Measurements from ENCODE around the gene OGN. TPM values are rescaled to one million over a fixed set of nuclear protein-coding genes. Genes with fewer than 3 reads are reported as not detected.
A peak's percentile ranks its signal among the peaks of the same experiment; 100 is the strongest.

Gene OGN
- total and polyA plus RNA-seq, 2 experiments from 2014 or later = 0.35 TPM; not detected in 1

DNA sequence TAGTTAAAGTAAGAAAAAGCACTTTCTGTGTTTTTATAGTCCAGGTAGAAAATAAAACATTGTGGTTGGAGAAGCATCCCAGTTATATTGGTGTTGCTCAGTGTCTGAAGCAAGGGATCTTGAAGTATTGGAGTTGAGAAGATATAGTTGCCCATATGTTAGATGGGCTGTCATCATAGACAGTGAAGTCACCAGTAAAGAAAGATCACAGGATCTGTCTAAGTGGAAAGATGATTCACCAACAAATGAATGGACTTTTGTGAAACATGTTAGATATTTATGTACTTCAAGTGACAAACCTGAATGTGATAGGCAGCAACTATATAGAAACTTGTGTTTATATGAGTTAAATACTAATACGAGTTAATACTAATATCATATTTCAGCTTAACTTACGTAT is 11.7 kb downstream of the OGN start:
- Histone ChIP-seq H3K9me3 (ENCODE audit: low read depth) (no peaks in the 10 kb centered on the region), H3K27me3 (no peaks in the 10 kb centered on the region), H3K4me1 (ENCODE audit: low read depth) (no peaks in the 10 kb centered on the region), H3K27ac (no peak overlapping the region), H3K4me3 (no peak overlapping the region), H3K36me3 (no peaks in the 10 kb centered on the region)
- TF ChIP-seq, protein P1, sequence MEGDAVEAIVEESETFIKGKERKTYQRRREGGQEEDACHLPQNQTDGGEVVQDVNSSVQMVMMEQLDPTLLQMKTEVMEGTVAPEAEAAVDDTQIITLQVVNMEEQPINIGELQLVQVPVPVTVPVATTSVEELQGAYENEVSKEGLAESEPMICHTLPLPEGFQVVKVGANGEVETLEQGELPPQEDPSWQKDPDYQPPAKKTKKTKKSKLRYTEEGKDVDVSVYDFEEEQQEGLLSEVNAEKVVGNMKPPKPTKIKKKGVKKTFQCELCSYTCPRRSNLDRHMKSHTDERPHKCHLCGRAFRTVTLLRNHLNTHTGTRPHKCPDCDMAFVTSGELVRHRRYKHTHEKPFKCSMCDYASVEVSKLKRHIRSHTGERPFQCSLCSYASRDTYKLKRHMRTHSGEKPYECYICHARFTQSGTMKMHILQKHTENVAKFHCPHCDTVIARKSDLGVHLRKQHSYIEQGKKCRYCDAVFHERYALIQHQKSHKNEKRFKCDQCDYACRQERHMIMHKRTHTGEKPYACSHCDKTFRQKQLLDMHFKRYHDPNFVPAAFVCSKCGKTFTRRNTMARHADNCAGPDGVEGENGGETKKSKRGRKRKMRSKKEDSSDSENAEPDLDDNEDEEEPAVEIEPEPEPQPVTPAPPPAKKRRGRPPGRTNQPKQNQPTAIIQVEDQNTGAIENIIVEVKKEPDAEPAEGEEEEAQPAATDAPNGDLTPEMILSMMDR (IDR thresholded peaks at IDR 0.05; ENCODE audit: low read depth, low read length) = no peak
- DNase-seq (ENCODE audit: low read depth in 1 of 2, low spot score in 1 of 2) = no peak

DNA sequence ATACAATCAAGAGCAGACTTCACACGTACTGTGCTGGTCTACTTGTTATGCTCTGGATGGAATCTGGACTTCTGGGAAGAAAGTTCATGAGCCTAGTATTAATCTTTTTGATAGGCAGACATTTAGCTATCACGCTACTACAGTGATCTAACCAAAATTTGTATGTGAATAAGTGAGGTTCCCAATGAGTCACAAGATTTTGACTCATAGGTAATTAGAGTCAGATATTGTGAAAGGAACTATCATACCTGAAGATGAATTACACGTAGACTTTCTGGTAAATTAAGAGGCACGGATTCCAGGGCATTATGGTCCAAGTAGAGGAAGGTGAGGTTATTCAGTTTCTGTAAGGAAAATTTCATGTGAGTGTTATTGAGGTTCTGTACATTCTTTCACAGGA is 18.4 kb downstream of the OGN start:
- H3K36me3 ChIP-seq = no peaks in the 10 kb centered on the region
- H3K4me3 ChIP-seq = no peak overlapping the region
- H3K4me1 ChIP-seq (ENCODE audit: low read depth) = no peaks in the 10 kb centered on the region
- TF ChIP-seq, protein P1 (IDR thresholded peaks at IDR 0.05; ENCODE audit: low read depth, low read length) = no peak
- no peak for DNase-seq (ENCODE audit: low read depth in 1 of 2, low spot score in 1 of 2)
- H3K27me3 ChIP-seq = no peaks in the 10 kb centered on the region
- H3K27ac ChIP-seq = no peak overlapping the region
- H3K9me3 ChIP-seq (ENCODE audit: low read depth) = no peaks in the 10 kb centered on the region

DNA sequence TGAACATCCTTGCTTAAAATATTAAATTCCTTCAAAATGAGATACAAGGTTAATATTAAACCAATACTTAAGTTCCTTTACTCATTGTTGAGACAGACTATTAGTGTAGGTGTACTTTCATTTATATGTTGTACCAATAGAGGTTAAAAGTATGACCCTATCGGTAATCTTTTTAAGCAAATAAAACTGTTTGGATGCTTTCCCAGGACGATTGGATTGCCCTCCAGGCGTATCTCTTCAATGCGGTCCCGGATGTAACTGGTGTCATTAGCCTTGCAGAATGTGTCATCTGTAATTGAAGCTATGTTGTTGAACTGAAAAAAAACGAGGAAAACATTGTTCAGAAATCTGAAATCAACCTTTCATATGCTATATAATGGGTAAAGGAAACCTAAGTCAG is 18.9 kb downstream of the OGN start:
- H3K36me3 ChIP-seq = no peaks in the 10 kb centered on the region
- no peak for DNase-seq (ENCODE audit: low read depth in 1 of 2, low spot score in 1 of 2)
- no peaks in the 10 kb centered on the region for H3K4me1 ChIP-seq (ENCODE audit: low read depth)
- H3K9me3 ChIP-seq (ENCODE audit: low read depth) = no peaks in the 10 kb centered on the region
- H3K27me3 ChIP-seq = no peaks in the 10 kb centered on the region
- TF ChIP-seq, protein P1 (IDR thresholded peaks at IDR 0.05; ENCODE audit: low read depth, low read length) = no peak
- no peak overlapping the region for H3K4me3 ChIP-seq
- no peak overlapping the region for H3K27ac ChIP-seq

DNA sequence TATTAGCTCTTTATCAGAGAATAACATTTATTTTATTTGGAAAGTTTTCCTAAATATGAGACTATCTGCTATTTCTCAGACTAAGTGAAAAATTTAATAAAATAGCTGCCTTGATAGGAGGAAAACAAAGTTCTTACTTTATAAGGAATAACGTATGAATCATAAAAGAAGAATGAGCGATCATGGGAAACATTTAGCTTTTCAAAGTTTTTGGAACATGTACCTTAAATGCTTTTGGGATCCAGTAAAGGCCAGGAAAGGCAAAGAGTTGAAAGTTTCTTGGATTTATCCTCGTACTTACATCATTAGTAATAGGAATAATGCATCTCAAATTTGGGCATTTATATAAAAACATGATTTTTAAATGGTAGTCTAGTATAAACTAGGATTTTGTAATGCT is 19.4 kb downstream of the OGN start:
- DNase-seq (ENCODE audit: low read depth in 1 of 2, low spot score in 1 of 2) = peak in 1 of 2 donors; percentile 37
- H3K27ac ChIP-seq = no peak overlapping the region

DNA sequence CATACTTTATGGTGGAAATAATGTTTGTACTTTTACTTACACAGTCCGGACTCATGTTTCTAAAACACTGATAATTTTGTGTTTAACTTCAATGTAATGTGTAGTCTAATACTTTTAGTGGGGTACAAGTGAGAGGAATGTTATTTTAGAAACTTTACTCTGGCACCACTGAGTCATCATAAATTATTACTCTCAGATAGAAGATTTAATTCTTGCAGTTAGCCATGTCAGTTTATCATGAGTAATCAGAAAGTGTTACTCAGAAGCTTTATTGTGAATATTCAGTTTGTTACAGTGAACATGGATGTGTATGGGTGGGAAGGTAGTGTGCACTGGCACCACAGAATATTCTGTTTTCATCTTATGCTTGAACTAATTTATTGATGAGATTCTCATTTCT is 20.0 kb downstream of the OGN start:
- Histone ChIP-seq H3K27me3 (no peaks in the 10 kb centered on the region), H3K9me3 (ENCODE audit: low read depth) (no peaks in the 10 kb centered on the region), H3K36me3 (no peaks in the 10 kb centered on the region), H3K27ac (no peak overlapping the region), H3K4me3 (no peak overlapping the region), H3K4me1 (ENCODE audit: low read depth) (no peaks in the 10 kb centered on the region)
- TF ChIP-seq, protein P1 (IDR thresholded peaks at IDR 0.05; ENCODE audit: low read depth, low read length) = no peak
- no peak for DNase-seq (ENCODE audit: low read depth in 1 of 2, low spot score in 1 of 2)

More for the DNA sequence above, 19.4 kb downstream of the OGN start:
- no peaks in the 10 kb centered on the region for H3K9me3 ChIP-seq (ENCODE audit: low read depth)
- no peaks in the 10 kb centered on the region for H3K27me3 ChIP-seq
- H3K4me1 ChIP-seq (ENCODE audit: low read depth) = no peaks in the 10 kb centered on the region
- no peaks in the 10 kb centered on the region for H3K36me3 ChIP-seq
- no peak overlapping the region for H3K4me3 ChIP-seq
- TF ChIP-seq, protein P1 (IDR thresholded peaks at IDR 0.05; ENCODE audit: low read depth, low read length) = no peak

DNA sequence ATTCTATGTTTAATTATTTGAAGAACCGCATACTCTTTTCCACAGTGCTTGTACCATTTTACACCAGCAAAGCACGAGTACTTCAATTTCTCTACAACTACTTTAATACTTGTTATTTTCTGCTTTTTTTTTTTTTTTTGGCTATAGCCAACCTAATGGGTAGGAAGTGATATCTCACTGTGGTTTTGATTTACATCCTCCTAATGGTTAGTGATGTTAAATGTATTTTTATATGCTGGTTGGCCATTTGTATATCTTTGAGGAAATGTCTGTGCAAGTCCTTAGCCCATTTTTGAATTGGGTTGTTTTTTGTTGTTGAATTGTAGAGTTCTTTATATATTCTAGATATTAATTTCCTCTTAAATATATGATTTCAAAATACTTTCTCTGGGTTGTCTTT is 22.6 kb downstream of the OGN start:
- no peak for DNase-seq (ENCODE audit: low read depth in 1 of 2, low spot score in 1 of 2)
- Histone ChIP-seq H3K4me1 (ENCODE audit: low read depth) (peaks cover 8% of the 10 kb centered on the region), H3K36me3 (no peaks in the 10 kb centered on the region), H3K27ac (no peak overlapping the region), H3K4me3 (no peak overlapping the region), H3K27me3 (no peaks in the 10 kb centered on the region), H3K9me3 (ENCODE audit: low read depth) (no peaks in the 10 kb centered on the region)
- TF ChIP-seq, protein P1 (IDR thresholded peaks at IDR 0.05; ENCODE audit: low read depth, low read length) = no peak
